Omental fat pad (tissue), 4 donors: ENCODE results near the gene NKIRAS1. TPM values are rescaled to one million over a fixed set of nuclear protein-coding genes. Genes with fewer than 3 reads are reported as not detected.
"Not testable (repeated sequence)": the region's sequence is repeated elsewhere in the genome, so short reads cannot be mapped to it uniquely, and the experiment has no call there.

Source experiments
- ATAC-seq: fragments of 150-250 bp; one replicate; pipeline ENCODE4 v1.9.1; 2016; ENCODE audit warnings: mild to moderate bottlenecking, moderate library complexity; ENCODE audit not compliant: low FRiP score
- DNase-seq: peaks from one replicate; pipeline ENCODE4 v3.0.0-alpha.2; 2019; ENCODE audit warnings: low spot score
- CTCF ChIP-seq, 3 donors: fragments of 450-650 bp; IDR thresholded peaks; one replicate each; pipeline ENCODE4 v1.5.1; 2016 to 2017; ENCODE audit warnings: antibody characterized with exemption in 3 of 3, mild to moderate bottlenecking in 3 of 3, moderate library complexity in 2 of 3
- total RNA-seq, 4 donors: library from RNA; depleted of rRNA; stranded (reverse); fragments of >200 nt; gene quantifications; one replicate each; pipeline ENCODE4 v1.1.0, GENCODE V29; 2016

NKIRAS1 gene
- total RNA-seq, 4 donors from 2014 or later = 8.9 to 15.1 (median 11.7) TPM

GRCh38 chr3:23886311-23886710, 30.5 kb downstream of the NKIRAS1 start:
- DNase-seq (no peak), ATAC-seq (no peak)
- TF ChIP-seq CTCF (IDR thresholded peaks at IDR 0.05) = no peak

GRCh38 chr3:23885210-23885609, 31.6 kb downstream of the NKIRAS1 start:
- no peak for TF ChIP-seq CTCF (IDR thresholded peaks at IDR 0.05)
- no peak for DNase-seq
- ATAC-seq = no peak

GRCh38 chr3:23884481-23884880, 32.3 kb downstream of the NKIRAS1 start:
- TF ChIP-seq CTCF (IDR thresholded peaks at IDR 0.05) = no peak
- no peak for DNase-seq
- ATAC-seq = no peak

GRCh38 chr3:23882487-23882918, 34.3 kb downstream of the NKIRAS1 start:
- no peak for ATAC-seq

GRCh38 chr3:23881993-23882392, 34.8 kb downstream of the NKIRAS1 start:
- not testable (repeated sequence) for ATAC-seq, DNase-seq

More at GRCh38 chr3:23882487-23882918, 34.3 kb downstream of the NKIRAS1 start:
- no peak for DNase-seq
- TF ChIP-seq CTCF (IDR thresholded peaks at IDR 0.05) = no peak

GRCh38 chr3:23880703-23881339, 36.0 kb downstream of the NKIRAS1 start:
- TF ChIP-seq CTCF (IDR thresholded peaks at IDR 0.05) = no peak
- DNase-seq (no peak), ATAC-seq (no peak)

- no peak for DNase-seq
- ATAC-seq = no peak
- no peak for TF ChIP-seq CTCF (IDR thresholded peaks at IDR 0.05)
These were observed 37.3 kb downstream of the NKIRAS1 start for GRCh38 chr3:23879485-23879884.
